GM19395 (cell line): ENCODE data around the gene BMPR1B.

Experiments used
- ATAC-seq: cut with Tn5 transposase; IDR thresholded peaks from one replicate; pipeline ENCODE4 v1.9.1; 2021; ENCODE audit warnings: mild to moderate bottlenecking, moderate library complexity; ENCODE audit not compliant: unreplicated experiment

BMPR1B gene

GRCh38 chr4:95178938-95179337 lies 421.2 kb downstream of the BMPR1B start:
- no peak for ATAC-seq

- no peak for ATAC-seq
These were observed 422.9 kb downstream of the BMPR1B start for GRCh38 chr4:95180531-95181242.

DNA sequence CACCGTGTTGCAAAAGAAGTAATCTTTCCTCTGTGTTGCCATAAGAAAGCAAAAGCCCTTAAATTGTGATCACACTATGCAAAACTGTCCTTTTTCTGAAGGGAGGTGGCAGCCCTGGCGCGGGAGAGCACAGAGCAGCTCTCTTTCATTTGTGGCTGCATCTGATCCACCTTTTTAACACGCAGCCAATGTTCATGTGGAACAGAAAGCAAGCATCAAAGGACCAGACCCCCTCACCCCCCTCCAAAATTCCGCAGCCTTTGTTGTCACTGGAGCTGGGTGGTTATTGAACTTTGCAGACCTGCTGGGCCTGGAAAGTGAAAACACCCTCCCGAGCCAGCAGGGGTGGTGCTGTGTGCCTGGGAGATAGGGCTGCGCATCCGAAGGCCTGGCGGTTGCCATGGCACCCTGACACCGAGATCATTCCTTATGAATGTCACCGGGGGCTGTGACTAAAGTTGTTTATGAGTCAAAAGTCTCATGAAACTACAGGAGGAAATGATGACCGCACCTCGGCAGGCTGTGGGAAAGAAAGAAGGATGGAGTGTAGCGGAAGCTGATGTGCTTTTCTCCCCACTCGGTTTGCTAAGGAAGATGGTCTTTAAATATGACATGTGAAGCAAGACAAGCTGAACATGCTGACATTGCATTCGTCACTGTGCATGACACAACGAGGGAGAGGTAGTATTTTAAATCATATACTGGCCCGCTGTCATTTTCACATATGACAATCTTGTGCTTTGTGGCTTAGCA lies 423.7 kb downstream of the BMPR1B start:
- ATAC-seq: no peak

GRCh38 chr4:95181996-95182306 lies 424.2 kb downstream of the BMPR1B start:
- ATAC-seq: no peak

DNA sequence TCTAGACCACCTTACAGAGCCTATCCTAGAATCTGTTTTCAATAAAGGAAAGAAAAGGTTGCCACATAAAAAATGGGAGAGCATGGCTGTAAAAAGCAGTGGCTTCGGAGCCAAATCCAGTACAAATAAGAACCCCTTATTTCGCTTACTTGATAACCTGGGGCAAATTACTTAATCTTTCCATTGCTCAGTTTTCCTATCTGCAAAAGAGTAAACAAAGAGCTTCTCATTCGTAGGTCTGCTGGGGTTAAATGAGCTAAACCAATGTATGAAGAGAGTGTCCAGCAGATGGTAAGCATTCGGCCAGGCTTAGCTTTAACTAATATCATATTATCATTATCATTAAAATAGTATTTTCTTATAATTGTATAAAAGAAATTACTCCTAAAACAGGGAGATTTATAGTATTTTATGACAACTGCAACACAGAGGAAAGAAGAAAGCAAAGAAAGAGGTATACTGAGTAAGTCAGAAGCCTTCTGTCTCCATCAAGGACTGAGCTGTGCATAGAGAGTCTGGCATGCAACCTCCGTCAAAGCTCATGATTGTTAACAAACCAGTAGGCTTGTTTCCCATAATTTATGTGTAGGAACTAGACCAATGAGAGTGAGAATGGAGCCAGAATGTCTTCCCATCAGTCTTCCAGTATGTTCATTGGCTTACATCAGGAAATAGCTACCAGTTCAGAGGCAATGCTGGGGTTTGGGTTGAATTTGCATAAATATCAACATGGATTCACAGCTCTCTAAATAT lies 426.1 kb downstream of the BMPR1B start:
- no peak for ATAC-seq

GRCh38 chr4:95186666-95187065 lies 428.9 kb downstream of the BMPR1B start:
- no peak for ATAC-seq

DNA sequence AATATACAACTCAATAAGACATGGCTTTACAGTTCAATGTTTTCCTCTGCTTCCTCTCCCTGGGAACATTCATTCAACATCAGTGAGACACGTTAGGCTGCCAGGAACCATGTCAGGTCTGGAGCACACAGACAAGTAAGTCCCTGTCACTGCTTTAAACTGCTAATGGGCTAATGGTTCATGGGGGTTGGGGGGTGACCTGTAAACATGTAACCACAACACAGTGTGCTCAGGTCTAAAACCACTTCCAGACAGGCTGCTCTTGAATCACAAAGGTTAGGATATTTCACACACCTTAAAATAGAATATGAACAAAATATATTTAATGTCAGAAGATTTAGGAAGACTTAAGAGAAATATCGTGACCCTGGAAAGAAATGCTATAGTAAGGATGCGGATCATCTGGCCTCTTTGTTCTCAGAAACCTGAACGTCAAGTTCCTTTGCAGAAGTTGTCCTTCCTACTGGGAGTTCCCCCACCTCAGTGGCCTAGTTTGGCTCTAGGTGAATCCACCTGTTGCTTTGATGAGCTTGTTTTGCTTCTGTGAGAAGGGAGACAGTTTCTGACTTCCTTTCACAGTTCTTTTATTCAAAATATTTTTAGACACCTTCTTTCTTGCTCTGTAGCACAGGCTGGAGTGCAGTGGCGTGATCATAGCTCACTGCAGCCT lies 431.1 kb downstream of the BMPR1B start:
- no peak for ATAC-seq

GRCh38 chr4:95190751-95191436 lies 433.1 kb downstream of the BMPR1B start:
- no peak for ATAC-seq

DNA sequence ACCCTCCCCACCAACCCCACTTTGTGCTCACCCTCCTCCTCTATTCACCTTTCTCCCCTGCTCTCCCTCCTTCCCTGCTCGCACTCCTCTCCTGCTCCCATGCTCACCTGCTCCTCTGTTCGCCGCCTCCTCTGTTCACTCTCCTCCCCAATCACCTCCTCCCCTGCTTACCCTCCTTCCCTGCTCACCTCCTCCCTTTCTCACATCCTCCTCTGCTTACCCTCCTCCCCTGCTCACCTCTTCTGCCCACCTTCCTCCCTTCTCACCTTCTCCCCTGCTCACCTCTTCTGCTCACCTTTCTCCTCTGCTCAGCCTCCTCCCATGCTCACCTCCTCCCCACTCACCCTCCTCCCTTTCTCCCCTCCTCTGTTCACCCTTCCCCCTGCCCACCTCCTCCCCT lies 433.8 kb downstream of the BMPR1B start:
- ATAC-seq: no peak

GRCh38 chr4:95193391-95194224 lies 435.9 kb downstream of the BMPR1B start:
- ATAC-seq: no peak

- ATAC-seq: no peak
These were observed 439.6 kb downstream of the BMPR1B start for GRCh38 chr4:95197353-95197752.

DNA sequence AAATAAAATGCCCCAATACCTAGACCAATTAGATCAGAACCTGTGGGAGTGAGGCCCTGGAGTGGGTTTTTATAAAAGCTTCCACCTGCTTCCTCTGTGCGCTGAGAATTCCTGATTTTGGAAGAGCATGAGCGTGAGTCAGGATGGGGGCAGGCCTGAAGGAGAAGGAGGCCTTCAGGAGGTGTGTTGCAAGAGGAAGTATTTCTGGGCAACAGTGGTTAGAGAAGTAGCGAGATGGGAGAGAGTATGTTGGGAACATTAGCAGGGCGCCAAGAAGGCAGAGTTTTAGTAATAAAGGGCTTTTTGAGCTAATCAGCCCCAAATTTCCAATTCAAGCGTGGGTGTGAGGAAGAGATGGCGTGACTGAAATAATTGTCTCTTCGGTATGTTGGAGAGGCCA lies 441.2 kb downstream of the BMPR1B start:
- ATAC-seq: no peak

DNA sequence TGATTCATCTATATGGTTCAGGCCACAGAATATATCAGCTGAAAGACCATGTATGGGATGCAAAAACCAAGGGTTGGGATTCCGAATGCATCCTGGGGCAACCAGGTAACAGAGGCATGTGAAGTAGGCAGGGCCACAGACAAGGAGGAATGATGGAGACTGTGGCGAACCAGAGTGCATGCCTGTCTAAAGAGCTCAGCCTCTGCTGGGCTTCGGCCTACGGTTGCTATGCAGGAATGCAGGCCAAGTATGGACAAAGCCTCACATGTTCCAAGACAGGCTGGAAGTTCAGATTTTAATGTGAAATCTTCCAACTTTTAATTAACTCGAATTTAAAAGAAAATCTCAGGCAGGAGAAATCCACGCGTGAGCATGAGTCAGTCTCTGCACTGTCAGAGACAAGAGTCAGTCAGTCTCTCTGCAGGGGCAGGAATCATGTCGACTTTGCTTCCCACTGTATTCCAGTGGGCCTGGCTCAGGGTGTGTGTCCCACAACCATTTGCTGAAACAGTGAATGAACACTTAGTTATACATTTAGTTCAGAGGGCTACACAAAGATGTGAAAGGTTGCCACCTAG lies 446.6 kb downstream of the BMPR1B start:
- ATAC-seq: no peak

GRCh38 chr4:95204873-95205272 lies 447.1 kb downstream of the BMPR1B start:
- ATAC-seq: no peak
